ENCODE data around the gene PPM1M. TPM values are rescaled to one million over a fixed set of nuclear protein-coding genes. Genes with fewer than 3 reads are reported as not detected.

The PPM1M gene
- total and polyA plus RNA-seq, 10 of the 15 experiments (the other 5 are each of a cell fraction or from before 2014, with no cell fraction given): 7.3 to 24.8 (median 15.8) TPM

DNA sequence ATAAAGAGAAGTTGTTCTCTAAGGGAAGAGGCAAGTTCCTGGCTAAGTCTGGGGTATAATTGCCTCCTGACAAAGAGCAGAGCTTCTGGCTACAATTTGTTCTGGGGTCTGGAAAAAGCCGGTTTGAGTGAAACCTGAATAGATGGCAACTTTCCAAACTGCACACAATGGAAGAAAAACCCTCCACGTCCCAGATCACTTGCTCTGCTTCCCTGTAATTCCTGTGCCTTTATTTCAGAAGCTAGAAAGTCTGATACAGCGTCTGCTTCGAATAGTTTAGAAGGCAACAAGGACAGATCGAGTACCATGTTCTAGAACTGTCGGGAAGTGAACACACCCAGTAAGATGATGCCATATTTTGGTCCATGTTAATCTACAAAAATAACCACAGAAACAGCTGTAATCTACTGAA lies 34.5 kb downstream of the PPM1M start:
- ChIA-PET SMC1A (ENCODE audit: uncharacterized antibody, unreplicated experiment) (interaction anchor here (1.0 to 5.0 kb wide), 7 partner anchors 9 to 48 kb away, joined by 3 to 62 read pairs (median 7); partner anchors contain the start of gene PPM1M), CTCF (interaction anchor here (0.6 to 8.7 kb wide), 10 partner anchors 8 to 1711 kb away, joined by 4 to 87 read pairs (median 24); partner anchors contain the start of genes GLYCTK, HEMK1, PPM1M and TLR9), RAD21 (ENCODE audit: unreplicated experiment) (interaction anchor here (0.7 to 3.9 kb wide), 8 partner anchors 31 to 60 kb away, joined by 3 to 36 read pairs (median 5); partner anchors contain the start of gene TLR9), POLR2A (interaction anchor here (0.7 to 8.7 kb wide), 9 partner anchors 9 to 223 kb away, joined by 3 to 60 read pairs (median 24); partner anchors contain the start of genes DUSP7, GLYCTK, PPM1M and TLR9)
- 81% methylated on average over 6 of the region's 6 CpGs for WGBS (ENCODE audit: insufficient coverage, insufficient replicate concordance, low lambda C conversion rate, missing lambda C conversion rate)
- Histone ChIP-seq H3K4me3 (no peak overlapping the region), H3K27me3 (replicated peaks in 1 of 2; ENCODE audit: control insufficient read depth in 2 of 2, insufficient read depth in 2 of 2, low read length in 1 of 2) (no peaks in the 10 kb centered on the region), H2AFZ (ENCODE audit: control insufficient read depth, low read depth, low read length) (no peak overlapping the region), H3K9me3 (replicated peaks; ENCODE audit: control insufficient read depth, insufficient read depth, low read length) (no peaks in the 10 kb centered on the region), H3K79me2 (ENCODE audit: control insufficient read depth, insufficient read depth, low read length) (peaks cover 39% of the 10 kb centered on the region), H3K4me1 (ENCODE audit: control insufficient read depth, insufficient read depth, low read length) (no peaks in the 10 kb centered on the region; the same call in 1 of the 2 replicates), H3K36me3 (ENCODE audit: control insufficient read depth in 2 of 2, insufficient read depth in 2 of 2, low read length in 1 of 2) (no peaks in the 10 kb centered on the region), H3K27ac (ENCODE audit: control insufficient read depth, insufficient read depth) (no peak overlapping the region), H3K4me2 (ENCODE audit: control insufficient read depth, insufficient read depth) (no peak overlapping the region), H4K20me1 (ENCODE audit: control insufficient read depth, insufficient read depth) (no peaks in the 10 kb centered on the region), H3K9ac (ENCODE audit: control insufficient read depth, insufficient read depth, low read length) (no peak overlapping the region)
- no peak for ATAC-seq
- no peak for DNase-seq (ENCODE audit: low read depth, low spot score)
- in situ Hi-C loops (cut with MboI): no loop called here
- BruUV-seq (replicated peaks): no TSS peak
- intact Hi-C loops (cut with micrococcal nuclease; ENCODE audit: unreplicated experiment): no loop called here
- FAIRE-seq: no peak
- no peak for TF ChIP-seq HDAC6 (IDR thresholded peaks at IDR 0.05; ENCODE audit: unreplicated experiment)
- TF ChIP-seq, protein P1, sequence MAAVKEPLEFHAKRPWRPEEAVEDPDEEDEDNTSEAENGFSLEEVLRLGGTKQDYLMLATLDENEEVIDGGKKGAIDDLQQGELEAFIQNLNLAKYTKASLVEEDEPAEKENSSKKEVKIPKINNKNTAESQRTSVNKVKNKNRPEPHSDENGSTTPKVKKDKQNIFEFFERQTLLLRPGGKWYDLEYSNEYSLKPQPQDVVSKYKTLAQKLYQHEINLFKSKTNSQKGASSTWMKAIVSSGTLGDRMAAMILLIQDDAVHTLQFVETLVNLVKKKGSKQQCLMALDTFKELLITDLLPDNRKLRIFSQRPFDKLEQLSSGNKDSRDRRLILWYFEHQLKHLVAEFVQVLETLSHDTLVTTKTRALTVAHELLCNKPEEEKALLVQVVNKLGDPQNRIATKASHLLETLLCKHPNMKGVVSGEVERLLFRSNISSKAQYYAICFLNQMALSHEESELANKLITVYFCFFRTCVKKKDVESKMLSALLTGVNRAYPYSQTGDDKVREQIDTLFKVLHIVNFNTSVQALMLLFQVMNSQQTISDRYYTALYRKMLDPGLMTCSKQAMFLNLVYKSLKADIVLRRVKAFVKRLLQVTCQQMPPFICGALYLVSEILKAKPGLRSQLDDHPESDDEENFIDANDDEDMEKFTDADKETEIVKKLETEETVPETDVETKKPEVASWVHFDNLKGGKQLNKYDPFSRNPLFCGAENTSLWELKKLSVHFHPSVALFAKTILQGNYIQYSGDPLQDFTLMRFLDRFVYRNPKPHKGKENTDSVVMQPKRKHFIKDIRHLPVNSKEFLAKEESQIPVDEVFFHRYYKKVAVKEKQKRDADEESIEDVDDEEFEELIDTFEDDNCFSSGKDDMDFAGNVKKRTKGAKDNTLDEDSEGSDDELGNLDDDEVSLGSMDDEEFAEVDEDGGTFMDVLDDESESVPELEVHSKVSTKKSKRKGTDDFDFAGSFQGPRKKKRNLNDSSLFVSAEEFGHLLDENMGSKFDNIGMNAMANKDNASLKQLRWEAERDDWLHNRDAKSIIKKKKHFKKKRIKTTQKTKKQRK (IDR thresholded peaks at IDR 0.05; ENCODE audit: low read depth, low read length): no peak
- no peak for TF ChIP-seq TCF3 (IDR thresholded peaks at IDR 0.05; ENCODE audit: borderline replicate concordance, insufficient read depth, low read depth, low read length)
- no peak for TF ChIP-seq POLR2AphosphoS2 (IDR thresholded peaks at IDR 0.05; ENCODE audit: low read depth, low read length)
- TF ChIP-seq SPI1 (IDR thresholded peaks at IDR 0.05; ENCODE audit: borderline replicate concordance, insufficient read depth, low read depth, low read length): no peak
- TF ChIP-seq ZNF207 (IDR thresholded peaks at IDR 0.05; ENCODE audit: borderline replicate concordance): no peak
- TF ChIP-seq, protein P2, sequence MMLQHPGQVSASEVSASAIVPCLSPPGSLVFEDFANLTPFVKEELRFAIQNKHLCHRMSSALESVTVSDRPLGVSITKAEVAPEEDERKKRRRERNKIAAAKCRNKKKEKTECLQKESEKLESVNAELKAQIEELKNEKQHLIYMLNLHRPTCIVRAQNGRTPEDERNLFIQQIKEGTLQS (IDR thresholded peaks at IDR 0.05; ENCODE audit: borderline replicate concordance, extremely low read depth, low read depth, low read length): no peak
- no peak for TF ChIP-seq TARDBP (IDR thresholded peaks at IDR 0.05; ENCODE audit: borderline replicate concordance)
- no peak for TF ChIP-seq EP300 (IDR thresholded peaks at IDR 0.05; ENCODE audit: borderline replicate concordance in 1 of 2, control insufficient read depth in 1 of 2, low read depth in 2 of 2, low read length in 2 of 2)
- no peak for TF ChIP-seq ZSCAN29 (IDR thresholded peaks at IDR 0.05)
- TF ChIP-seq MXI1 (IDR thresholded peaks at IDR 0.05; ENCODE audit: low read depth, low read length): no peak
- TF ChIP-seq, protein P3, sequence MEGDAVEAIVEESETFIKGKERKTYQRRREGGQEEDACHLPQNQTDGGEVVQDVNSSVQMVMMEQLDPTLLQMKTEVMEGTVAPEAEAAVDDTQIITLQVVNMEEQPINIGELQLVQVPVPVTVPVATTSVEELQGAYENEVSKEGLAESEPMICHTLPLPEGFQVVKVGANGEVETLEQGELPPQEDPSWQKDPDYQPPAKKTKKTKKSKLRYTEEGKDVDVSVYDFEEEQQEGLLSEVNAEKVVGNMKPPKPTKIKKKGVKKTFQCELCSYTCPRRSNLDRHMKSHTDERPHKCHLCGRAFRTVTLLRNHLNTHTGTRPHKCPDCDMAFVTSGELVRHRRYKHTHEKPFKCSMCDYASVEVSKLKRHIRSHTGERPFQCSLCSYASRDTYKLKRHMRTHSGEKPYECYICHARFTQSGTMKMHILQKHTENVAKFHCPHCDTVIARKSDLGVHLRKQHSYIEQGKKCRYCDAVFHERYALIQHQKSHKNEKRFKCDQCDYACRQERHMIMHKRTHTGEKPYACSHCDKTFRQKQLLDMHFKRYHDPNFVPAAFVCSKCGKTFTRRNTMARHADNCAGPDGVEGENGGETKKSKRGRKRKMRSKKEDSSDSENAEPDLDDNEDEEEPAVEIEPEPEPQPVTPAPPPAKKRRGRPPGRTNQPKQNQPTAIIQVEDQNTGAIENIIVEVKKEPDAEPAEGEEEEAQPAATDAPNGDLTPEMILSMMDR (IDR thresholded peaks at IDR 0.05 in 2 of 3, conservative IDR thresholded peaks at IDR 0.05 in 1 of 3; ENCODE audit: control insufficient read depth in 2 of 3, extremely low read depth in 1 of 3, insufficient read depth in 1 of 3, low read depth in 3 of 3, low read length in 3 of 3): no peak
- TF ChIP-seq RCOR1 (conservative IDR thresholded peaks at IDR 0.05; ENCODE audit: low read depth, low read length): no peak
- TF ChIP-seq, protein P4, sequence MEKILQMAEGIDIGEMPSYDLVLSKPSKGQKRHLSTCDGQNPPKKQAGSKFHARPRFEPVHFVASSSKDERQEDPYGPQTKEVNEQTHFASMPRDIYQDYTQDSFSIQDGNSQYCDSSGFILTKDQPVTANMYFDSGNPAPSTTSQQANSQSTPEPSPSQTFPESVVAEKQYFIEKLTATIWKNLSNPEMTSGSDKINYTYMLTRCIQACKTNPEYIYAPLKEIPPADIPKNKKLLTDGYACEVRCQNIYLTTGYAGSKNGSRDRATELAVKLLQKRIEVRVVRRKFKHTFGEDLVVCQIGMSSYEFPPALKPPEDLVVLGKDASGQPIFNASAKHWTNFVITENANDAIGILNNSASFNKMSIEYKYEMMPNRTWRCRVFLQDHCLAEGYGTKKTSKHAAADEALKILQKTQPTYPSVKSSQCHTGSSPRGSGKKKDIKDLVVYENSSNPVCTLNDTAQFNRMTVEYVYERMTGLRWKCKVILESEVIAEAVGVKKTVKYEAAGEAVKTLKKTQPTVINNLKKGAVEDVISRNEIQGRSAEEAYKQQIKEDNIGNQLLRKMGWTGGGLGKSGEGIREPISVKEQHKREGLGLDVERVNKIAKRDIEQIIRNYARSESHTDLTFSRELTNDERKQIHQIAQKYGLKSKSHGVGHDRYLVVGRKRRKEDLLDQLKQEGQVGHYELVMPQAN (conservative IDR thresholded peaks at IDR 0.05): no peak
- TF ChIP-seq SMARCA5 (IDR thresholded peaks at IDR 0.05): no peak
